HG03469 (cell line): ENCODE data around the gene TOM1L2.

Experiments
- ATAC-seq: cut with Tn5 transposase; IDR thresholded peaks from one replicate; pipeline ENCODE4 v1.9.1; 2021; ENCODE audit warnings: mild to moderate bottlenecking, moderate library complexity, moderate number of reproducible peaks; ENCODE audit not compliant: unreplicated experiment

TOM1L2 gene

DNA sequence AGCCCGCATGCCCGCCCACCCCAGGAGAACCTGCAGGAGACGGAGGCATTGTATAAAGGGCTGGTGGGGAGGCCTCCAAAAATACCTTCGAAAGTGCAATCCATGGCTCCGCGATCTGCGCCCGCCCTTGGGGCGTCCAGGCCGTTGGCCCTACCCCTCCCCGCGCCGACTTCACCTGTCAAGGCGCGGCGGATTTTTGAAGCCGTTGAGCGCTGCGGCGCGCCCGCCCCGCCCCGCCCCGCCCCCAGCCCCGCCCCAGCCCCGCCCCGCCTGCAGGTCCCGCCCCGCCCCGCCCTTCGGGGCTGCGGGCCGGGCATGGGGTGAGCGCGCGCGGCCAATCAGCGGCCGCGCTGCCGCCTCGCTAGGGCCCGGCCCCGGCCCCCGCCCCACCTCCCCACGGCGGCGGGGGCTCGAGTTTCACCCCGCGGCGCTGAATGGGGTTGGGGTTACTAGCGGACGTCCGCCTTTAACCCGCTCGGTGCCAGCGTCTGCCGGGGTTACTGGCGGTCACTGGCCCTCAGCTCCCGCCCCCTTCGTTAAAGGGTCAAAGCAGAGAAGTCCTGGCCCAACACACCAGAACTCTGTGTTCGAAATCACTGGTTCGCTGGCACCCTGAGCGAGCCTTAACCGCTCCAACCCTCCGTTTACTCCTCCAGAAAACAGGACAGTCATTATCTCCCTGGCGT is 148.6 kb downstream of the TOM1L2 start:
- ATAC-seq: peak; percentile 35

DNA sequence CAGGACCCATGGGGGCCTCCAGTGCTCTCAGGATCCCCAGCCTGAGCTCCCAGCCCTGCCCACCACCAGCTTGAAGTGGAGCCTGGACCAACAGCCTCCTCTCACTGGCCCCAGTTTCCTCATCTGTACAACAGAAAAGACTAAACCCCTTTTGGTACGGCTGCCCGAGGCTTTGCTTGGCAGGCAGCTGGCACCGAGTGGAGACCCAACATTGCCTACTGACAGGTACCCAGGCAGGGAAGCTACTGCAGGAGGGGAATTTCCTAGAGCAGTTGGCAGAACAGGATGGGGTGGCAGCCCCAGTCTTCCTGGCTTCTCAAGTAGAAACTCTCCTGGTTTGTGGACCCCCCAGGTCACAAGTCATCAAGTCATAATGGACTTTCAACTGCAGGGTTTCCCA is 149.6 kb downstream of the TOM1L2 start:
- ATAC-seq: no peak

DNA sequence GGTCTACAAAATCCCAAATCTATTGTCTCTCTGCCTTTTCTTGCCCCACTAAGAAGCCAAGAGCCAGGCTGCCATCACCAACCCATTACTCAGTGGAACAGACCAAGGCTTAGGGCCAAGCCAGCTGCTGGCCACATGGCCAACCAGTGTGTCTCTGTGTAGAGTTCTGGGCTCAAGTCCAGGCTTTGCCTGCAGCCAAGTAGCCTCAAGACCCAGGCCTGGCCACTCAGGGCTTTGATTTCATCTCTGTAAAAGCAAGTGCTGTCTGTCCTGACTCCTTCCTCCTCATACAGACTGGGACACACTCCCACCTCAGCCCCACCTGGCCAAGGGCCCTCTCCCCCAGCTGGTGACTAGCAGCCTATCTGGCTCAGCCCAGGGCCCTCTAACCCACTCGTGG is 150.0 kb downstream of the TOM1L2 start:
- ATAC-seq: no peak

DNA sequence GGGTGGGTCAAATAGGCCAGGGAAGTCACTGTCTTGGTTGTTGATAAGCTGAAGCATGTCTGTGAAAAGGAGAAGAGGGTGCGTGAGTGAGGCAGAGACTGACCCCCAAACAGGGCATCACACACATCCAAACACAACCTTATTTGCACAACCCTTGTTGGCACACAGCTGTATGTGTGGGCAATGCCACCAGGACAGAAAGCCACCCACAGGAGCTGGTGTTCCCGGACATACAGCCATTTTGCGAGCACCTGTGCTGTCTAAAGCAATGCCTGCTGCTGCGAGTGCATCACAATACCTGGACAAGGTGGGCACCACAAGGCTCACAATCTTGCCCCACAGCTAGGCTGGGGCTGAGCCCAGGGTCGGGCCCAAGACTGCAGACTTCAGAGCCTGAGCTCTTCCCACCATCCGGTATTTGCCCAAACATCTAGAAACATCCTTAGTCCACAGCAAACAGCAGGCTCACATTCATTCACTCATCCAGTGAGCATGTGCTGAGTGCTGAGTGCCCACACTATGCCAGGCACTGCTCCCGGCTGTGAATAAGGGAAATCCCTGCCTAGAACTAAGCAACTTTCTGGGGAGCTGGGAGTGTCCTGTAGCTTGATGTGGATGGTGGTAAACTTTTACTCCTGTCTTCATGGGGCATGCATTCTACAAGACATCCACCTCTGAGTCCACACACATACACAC is 151.6 kb downstream of the TOM1L2 start:
- ATAC-seq: no peak

DNA sequence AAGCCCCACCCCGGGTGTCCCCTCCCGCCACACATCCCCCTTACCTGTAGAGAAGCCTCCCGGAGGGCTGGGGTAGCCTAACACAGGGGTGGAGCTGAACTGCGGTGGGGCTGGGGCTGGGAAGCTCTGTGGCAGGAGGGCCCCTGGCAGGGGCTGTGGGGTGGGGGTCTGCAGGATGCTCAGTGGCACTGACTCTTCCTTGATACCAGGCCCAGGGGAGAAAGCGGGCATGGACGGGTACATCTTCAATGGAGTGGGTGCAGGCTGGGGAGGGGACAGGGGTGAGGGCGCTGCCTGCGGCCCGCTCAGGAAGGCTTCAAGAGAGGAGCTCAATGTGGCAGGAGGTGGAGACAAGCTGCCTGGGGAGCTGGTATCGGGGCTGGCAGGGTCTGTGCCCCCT is 152.2 kb downstream of the TOM1L2 start:
- no peak for ATAC-seq

DNA sequence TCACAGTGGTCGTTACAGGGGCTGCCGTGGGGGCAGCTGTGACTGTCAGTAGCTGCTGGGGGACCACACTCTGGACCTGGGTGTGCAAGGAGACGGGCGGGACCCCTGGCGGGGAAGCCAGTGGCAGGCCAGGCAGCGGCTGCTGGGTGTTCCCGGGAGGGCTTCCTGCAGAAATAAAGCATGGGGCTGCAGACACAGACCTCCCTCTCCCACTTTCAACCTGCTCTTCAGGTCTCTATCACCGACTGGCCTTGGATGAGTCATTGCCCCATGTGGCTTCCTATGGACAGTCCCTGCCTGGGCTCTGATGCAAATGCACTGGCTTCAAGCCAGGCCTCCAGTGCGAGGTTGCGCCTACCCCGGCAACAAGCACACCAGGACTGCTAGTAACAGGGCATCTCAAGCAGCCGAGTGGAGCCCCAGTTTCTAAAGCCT is 152.6 kb downstream of the TOM1L2 start:
- ATAC-seq: no peak

DNA sequence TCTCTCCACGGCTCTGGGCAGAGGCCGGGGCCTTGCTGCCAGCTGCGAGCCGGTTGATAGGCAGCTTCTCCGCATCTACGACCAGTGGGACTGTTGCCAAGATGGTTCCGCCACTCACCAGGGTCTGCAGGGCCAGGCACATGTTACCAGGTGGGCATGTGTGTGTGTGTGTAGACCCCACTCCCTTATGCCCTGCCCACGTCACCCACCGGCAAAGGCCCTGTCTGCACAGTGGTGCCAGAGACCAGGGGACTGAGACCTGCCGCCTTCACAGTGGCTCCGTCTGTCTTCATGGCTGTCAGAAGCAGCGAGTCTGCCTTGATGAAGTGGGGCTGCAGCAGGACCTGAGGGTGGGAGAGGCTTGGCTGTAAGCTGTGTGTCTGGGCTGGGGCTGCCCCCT is 153.1 kb downstream of the TOM1L2 start:
- ATAC-seq: no peak

DNA sequence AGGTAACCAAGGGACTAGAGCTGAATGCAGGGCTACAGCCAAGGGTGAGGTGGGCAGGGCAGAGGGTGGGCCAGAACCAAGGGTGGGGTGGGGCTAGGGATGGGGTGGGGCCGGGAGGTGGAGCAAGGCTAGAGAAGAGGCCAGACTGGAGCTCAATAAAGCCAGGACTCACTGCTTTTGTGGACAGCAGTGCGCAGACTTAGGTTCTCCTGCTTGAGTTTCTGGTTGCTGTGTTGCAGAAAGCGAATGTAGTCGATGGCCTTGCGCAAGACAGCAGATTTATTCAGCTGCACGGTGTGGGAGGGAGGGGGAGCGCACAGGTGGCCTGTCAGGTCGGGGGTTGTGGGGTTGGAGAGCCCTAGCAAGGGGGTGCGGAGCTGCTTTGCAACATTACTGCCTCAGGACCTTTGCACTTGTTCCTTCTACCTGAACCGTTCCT is 154.1 kb downstream of the TOM1L2 start:
- ATAC-seq: no peak

DNA sequence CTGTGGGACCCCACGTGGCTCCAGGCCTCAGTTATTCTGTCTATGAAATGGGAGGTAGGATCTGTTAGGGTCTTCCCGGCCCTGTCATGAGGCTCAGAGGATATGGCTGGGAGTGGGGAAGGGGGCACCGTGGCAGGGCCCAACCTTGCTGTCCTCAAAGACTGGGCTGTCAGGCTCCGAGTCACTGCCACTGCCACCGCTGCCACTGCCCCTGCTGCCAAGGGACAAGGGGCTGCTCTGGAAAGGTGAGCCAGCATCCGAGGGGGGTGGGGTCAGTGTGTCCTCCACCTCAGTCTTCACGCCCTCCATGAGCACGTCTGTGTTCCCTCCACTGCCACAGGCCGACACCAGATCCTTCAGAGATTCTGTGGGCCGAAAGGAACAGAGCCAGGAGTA is 154.7 kb downstream of the TOM1L2 start:
- no peak for ATAC-seq

DNA sequence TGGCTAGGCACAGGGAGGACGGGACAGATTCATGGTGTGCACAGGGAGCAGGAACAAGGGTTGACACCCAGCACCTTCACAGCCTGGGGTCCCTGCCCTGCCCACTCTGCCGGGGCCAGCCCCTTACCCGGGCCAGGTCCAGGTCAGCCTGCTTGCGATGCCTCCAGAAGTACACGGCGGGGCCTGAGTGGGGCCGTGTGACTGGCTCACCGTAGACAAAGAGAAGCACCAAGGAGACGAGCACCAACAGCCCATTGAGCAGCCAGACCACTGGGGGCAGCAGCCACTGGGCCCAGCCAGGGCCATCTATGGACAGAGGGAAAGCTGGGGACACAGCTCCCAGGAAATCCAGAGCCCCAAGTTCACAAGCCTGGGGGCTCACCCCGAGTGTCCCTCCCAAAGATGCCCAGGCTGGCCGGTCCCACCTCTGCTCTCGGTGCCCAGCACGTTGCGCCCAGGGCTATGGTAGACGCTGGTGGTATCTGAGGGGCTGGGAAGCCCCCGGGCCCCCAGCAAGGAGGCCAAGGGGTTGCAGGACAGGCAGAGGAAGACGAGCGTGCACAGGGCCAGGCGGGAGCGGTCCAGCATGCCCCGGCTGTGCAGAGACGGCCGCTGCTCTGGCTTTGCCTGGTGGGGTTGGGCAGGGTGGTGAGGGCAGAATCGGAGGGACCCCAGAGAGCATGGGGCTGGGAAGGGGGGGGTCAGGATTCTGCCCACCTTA is 155.2 kb downstream of the TOM1L2 start:
- no peak for ATAC-seq

DNA sequence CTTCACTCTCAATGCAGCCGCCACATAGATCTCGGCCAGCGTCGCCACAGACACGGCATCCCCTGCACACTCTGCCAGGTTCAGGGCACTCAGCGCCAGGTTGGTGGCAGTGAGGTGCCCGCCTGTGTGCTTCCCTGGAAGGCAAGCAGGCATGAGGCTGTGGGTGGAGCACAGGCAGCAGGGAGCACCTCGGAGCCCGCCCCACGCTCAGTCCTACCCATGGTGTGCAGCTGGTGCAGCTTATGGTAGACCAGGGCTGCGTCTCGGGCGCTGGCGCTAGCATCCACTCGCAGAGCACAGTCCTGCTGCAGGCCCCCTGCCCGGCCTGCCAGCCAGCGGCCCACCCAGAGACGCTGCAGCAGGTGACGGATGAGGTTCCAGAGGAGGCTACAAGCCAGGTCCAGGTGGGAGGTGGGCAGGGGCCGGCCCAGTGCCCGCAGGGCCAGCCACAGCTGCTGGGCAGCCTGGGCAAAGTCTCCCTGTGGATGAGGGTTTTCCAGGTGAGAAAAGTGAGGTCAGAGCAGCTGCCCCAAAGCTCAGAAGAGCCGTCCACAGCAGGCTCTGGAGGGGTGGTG is 155.9 kb downstream of the TOM1L2 start:
- ATAC-seq: no peak

DNA sequence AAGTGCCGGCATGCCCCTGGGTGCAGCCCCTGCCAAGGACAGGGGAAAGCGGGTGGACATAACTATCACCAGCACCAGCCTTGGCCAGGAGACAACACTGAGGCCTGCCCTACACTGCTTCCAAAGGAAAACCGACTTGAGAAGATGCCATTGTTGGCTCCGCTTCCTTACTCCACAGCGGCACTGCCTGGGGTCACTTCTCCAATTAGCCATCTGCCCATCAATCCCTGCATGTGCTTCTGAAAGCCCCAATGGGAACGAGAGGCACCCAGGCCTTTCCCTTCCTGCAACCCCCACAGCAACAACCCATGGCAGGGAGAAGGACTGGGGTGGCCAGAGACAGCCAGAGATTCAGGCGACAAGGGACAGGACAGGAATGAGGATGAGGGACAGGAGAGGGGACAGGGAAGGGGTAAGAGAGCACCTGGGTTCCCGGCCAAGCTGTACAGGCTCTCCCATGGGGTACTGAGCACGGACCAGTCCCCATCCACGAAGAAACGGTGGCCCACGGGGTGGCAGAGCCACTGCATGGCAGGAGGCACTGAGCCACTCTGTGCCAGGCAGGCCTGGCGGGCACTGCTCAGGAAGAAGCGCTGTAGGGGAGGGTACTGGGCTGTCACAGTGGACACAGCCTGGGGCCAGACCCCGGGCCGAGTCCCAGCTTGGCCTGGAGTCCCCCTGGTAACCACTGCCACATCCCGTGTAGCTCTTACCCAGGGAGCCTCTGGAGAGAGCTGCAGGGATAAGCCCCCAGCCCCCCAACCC is 156.6 kb downstream of the TOM1L2 start:
- ATAC-seq: no peak

DNA sequence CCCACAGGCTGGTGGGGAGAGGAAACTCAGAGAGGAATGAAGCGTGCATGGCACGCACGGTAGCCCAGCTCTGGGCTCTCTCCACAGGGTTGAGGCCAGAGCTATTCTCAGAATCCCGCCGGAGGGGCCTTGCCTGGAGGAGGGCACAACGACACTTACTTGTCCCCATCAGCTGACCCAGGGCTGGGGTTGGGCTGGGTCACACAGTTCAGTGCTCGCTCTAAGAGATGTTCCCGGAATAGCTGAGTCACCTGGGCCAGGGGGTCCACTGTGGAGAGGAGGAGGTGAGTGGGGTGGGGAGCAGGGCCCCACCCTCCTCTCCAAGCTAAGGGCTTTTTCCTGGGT is 157.2 kb downstream of the TOM1L2 start:
- no peak for ATAC-seq

DNA sequence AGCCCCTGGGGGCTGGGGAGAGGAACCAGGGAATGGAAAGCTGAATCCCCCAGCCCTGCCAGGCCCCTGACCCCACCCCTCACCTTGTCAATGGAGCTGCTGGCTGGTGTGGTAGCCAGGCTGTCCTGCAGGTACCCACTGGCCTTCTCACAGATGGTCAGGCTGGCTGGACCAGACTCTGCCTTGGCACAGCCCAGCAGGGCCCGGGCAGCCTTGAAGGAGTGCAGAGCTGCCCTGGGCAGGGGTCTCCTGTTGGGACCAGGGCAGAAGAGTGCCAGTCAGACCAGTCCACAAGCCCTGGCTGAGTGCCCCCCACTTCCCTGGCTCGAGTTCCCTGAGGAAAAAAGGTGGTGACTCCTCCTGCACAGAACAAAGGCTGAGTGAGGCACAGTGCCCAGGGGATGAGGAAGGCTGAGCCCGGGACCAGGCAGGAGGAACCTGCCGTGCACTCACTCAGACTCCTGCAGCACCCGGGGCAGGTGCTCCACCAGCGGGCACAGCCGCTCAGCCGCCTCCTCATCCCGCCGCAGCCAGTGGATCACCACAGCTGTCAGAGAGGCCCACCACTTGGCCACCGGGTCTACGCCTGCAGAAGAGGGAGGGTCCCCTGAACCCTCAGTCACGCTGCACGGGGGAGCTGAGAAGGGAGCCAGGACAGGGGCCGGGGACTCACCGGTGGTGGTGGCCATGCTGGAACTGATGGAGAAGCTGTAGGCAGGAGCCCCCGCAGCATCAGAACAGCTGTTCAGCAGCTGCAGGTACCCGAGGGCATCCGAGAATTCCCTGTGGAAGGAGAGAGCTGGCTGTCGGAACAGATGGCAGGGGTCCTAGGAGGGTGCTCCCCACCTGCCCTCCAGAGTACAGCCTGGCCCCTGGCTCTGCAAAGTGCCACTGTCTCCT is 157.8 kb downstream of the TOM1L2 start:
- no peak for ATAC-seq

DNA sequence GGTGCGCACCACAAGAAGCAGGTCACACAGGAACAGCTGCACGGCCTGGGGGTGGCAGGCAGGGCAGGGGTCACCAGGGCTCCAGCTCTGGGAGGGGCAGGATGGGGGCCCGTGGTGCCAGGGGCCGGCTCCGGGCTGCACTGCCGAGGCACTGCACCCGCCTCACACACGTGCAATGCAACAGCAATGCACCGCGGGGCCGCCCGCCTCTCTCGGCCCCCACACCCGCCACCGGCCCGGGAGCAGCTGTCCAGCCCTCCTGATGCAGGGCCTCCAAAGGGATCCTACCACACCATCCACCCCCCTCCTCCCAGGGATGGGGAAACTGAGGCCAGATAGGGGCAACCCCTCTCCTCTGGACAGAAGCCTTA is 158.5 kb downstream of the TOM1L2 start:
- ATAC-seq: no peak

DNA sequence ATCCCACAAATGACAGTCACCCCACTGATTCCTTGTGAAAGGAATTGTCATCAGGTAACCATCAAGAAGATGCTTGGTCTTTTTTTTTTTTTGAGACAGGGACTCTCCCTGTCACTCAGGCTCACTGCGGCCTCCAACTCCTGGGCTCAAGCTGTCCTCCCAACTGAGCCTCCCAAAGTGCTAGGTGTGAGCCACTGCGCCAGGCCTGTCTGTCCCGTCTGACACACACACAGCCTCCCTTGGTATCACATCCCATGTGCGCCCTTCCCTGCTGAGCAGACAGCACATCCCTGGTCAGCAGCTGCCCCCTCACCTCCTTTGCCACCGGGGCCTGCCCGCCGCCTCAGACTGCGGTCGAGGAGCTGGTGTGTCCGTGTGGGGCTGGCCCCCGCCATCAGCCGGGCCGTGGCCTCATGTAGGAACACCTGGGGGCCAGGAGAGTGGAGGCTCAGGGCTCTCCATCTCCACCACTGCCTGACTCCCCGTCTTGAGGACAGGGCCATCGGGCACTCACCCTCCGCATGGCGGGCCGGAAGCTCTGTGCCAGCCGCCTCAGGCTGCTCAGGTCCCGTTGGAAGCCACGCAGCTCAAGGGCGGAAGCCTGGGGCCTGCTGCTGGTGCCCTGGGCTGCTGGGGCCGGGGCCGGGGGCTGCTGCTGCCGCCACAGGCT is 159.0 kb downstream of the TOM1L2 start:
- no peak for ATAC-seq

DNA sequence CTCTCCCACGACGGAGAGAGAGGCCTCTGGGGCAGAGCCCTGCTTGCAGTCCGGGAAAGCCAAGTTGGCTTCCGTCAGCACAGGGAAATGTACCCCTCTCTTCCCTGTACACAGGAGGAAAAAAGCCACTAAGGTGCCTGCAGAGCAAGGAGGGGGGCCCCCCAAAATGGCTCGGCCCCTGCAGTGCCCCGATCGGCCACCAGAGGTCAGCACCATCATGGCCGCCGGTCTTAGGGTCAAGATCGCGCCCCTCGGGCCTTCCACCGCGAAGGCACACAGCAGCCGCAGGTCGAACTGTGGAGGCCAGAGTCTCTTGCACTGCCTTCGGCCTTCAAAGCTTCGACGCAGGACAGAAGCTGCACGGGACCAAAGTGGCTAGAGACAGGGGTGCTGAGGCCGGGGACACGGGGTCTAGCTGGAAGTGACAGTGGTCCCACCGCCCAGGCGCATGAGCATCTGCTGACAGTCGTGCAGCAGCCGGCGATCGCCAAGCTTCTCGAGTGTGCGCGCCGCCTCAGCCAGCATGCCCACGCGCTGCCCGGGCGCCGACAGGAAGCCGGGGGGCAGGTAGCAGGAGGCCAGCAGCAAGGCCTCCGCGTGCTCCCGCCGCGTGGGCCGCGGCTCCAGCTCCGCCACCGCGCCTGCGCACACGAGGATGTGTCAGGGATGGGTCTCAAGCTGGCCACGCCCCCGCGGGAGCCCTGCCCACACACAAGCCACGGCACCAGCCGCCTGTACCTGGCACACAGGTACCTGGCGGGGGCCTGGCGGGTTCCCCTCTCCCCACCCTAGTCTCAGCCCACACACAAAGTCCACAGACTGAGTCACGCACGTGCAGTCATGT is 159.8 kb downstream of the TOM1L2 start:
- ATAC-seq: no peak

DNA sequence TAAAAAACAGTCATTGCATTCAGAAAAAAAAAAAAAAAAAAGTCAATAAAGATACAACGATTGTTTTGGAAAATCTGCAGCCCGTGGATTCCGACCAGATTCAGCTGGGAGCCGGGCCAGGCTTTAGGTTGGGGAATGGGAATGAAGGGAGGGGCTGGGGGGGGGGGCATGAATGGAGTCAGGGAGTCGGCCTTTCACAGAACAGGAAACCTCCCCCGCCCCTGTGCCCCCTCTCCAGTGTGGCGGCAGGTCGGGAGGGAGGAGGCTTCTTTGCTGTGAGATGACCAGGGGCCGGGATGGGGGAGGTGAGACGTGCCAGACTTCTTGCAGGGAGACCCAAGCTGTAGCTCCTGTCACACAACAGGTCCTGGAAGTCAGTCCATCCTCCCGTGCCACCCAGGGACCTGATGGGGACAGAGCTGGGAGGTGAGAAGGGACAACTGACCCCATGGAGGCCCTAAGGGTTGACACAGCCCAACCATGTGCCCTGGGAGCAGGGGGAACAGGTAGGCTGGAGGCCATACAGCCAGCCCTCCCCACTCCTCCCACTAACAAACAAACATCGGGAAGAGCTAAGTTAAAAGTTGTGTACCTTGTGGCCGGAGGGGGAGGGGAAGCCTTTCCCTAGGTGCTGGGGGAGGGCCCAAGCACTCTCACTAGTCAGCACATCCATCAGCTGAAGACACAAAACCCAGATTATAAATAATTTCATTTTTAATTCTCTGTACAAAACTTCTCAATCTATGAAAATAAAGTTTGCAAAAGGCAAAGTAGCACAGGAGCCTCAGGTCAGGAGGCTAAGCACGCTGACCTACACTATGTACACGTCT is 160.6 kb downstream of the TOM1L2 start:
- ATAC-seq: no peak
